ENCODE measurements around the gene ILDR1. TPM values are rescaled to one million over a fixed set of nuclear protein-coding genes. Genes with fewer than 3 reads are reported as not detected.
A peak's percentile ranks its signal among the peaks of the same experiment; 100 is the strongest.

ILDR1 gene
- total and polyA plus RNA-seq, 2 experiments from 2014 or later: 0.66 to 0.97 TPM

DNA sequence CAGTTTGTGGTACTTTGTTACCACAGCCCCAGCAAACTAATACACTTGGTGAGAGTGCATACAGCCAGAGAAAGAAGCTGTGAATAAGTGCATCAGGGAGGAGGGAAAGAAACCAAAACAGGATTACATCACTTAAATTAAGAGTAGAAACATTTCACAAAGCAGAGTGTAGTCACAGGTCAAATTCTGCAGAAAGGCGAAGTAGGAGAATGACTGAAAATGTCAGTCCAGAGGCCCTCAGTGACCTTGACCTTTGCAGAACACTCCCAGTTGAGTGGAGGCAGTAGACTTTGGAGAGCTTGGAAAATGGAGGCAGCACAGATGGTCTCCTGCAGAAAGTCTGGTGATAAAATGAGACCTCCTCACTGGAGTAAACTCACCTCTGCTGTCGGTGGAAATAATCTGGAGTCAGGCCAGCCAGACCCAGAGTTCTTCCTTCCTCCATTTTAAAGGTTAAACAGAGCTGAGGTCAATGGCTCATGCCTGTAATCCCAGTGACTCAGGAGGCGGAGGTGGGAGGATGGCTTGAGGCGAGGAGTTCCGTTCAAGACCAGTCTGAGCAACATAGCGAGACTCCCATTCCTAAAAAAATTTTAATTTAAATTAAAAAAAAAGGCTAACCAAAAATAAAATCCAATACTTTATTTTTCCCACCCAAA is 38.1 kb upstream of the ILDR1 start:
- Histone ChIP-seq H3K9me2 (ENCODE audit: insufficient read depth) (peaks cover 3% of the 10 kb centered on the region; the same call in 1 of the 2 replicates), H4K20me1 (replicated peaks; ENCODE audit: insufficient read depth) (no peaks in the 10 kb centered on the region), H3K27ac (ENCODE audit: low read depth) (no peak overlapping the region), H3K36me3 (ENCODE audit: insufficient read depth) (no peaks in the 10 kb centered on the region), H3K4me1 (ENCODE audit: insufficient read depth) (0 out of 2 replicates have a peak, but pooled peaks cover 2% of the 10 kb centered on the region), H3K4me2 (no peak overlapping the region), H3K4me3 (no peak overlapping the region), H3F3A (replicated peaks; ENCODE audit: low read depth) (no peaks in the 10 kb centered on the region), H3K27me3 (ENCODE audit: insufficient read depth) (no peaks in the 10 kb centered on the region), H3K79me2 (replicated peaks; ENCODE audit: insufficient read depth) (no peaks in the 10 kb centered on the region), H2AFZ (peak overlapping the region; percentile 67; the same call in 1 of the 2 replicates)
- H3K36me3 Mint-ChIP-seq (ENCODE audit: low read depth): no peaks in the 10 kb centered on the region
- no peak for ATAC-seq
- H3K27me3 Mint-ChIP-seq (ENCODE audit: insufficient read depth, low read depth, poor library complexity): peaks cover 4% of the 10 kb centered on the region
- peaks cover 6% of the 10 kb centered on the region; the same call in 2 of the 3 replicates for H3K4me1 Mint-ChIP-seq
- no peak overlapping the region for H3K27ac Mint-ChIP-seq
- no peak for TF ChIP-seq ZNF331 (CRISPR knock-in tag; IDR thresholded peaks at IDR 0.05; ENCODE audit: low read depth)
- TF ChIP-seq, protein P1, sequence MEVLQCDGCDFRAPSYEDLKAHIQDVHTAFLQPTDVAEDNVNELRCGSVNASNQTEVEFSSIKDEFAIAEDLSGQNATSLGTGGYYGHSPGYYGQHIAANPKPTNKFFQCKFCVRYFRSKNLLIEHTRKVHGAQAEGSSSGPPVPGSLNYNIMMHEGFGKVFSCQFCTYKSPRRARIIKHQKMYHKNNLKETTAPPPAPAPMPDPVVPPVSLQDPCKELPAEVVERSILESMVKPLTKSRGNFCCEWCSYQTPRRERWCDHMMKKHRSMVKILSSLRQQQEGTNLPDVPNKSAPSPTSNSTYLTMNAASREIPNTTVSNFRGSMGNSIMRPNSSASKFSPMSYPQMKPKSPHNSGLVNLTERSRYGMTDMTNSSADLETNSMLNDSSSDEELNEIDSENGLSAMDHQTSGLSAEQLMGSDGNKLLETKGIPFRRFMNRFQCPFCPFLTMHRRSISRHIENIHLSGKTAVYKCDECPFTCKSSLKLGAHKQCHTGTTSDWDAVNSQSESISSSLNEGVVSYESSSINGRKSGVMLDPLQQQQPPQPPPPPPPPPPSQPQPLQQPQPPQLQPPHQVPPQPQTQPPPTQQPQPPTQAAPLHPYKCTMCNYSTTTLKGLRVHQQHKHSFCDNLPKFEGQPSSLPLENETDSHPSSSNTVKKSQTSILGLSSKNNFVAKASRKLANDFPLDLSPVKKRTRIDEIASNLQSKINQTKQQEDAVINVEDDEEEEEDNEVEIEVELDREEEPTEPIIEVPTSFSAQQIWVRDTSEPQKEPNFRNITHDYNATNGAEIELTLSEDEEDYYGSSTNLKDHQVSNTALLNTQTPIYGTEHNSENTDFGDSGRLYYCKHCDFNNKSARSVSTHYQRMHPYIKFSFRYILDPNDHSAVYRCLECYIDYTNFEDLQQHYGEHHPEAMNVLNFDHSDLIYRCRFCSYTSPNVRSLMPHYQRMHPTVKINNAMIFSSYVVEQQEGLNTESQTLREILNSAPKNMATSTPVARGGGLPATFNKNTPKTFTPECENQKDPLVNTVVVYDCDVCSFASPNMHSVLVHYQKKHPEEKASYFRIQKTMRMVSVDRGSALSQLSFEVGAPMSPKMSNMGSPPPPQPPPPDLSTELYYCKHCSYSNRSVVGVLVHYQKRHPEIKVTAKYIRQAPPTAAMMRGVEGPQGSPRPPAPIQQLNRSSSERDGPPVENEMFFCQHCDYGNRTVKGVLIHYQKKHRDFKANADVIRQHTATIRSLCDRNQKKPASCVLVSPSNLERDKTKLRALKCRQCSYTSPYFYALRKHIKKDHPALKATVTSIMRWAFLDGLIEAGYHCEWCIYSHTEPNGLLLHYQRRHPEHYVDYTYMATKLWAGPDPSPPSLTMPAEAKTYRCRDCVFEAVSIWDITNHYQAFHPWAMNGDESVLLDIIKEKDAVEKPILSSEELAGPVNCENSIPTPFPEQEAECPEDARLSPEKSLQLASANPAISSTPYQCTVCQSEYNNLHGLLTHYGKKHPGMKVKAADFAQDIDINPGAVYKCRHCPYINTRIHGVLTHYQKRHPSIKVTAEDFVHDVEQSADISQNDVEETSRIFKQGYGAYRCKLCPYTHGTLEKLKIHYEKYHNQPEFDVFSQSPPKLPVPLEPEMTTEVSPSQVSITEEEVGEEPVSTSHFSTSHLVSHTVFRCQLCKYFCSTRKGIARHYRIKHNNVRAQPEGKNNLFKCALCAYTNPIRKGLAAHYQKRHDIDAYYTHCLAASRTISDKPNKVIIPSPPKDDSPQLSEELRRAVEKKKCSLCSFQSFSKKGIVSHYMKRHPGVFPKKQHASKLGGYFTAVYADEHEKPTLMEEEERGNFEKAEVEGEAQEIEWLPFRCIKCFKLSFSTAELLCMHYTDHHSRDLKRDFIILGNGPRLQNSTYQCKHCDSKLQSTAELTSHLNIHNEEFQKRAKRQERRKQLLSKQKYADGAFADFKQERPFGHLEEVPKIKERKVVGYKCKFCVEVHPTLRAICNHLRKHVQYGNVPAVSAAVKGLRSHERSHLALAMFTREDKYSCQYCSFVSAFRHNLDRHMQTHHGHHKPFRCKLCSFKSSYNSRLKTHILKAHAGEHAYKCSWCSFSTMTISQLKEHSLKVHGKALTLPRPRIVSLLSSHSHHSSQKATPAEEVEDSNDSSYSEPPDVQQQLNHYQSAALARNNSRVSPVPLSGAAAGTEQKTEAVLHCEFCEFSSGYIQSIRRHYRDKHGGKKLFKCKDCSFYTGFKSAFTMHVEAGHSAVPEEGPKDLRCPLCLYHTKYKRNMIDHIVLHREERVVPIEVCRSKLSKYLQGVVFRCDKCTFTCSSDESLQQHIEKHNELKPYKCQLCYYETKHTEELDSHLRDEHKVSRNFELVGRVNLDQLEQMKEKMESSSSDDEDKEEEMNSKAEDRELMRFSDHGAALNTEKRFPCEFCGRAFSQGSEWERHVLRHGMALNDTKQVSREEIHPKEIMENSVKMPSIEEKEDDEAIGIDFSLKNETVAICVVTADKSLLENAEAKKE (CRISPR knock-in tag; IDR thresholded peaks at IDR 0.05): no peak
- H3K9me3 Mint-ChIP-seq: no peaks in the 10 kb centered on the region
- H3K4me3 Mint-ChIP-seq: no peak overlapping the region
- no peak for DNase-seq (ENCODE audit: low spot score)

DNA sequence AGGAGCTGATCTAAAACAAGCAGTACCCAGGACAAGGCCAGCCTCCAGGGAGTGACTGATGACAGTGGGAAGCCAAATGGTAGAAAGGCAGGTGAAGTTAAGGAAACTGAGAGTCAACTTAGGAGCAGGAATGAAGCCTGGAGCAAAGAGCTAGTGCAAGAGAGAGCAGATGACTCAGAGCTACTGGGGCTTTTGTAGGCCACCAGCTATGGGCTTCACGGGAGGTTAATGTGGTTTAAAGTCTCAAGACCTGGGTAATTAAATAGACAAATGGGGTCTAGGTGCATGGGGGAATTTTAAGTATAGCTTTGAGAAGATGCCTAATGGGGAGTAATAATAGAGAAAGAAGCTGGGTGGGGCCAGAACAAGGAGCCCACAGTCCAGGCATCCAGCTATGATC is 36.2 kb upstream of the ILDR1 start:
- Histone ChIP-seq H4K20me1 (replicated peaks; ENCODE audit: insufficient read depth) (no peaks in the 10 kb centered on the region), H3K4me3 (no peak overlapping the region), H3K27me3 (ENCODE audit: insufficient read depth) (no peaks in the 10 kb centered on the region), H3K4me1 (ENCODE audit: insufficient read depth) (peaks cover 9% of the 10 kb centered on the region; the same call in 1 of the 2 replicates), H3K79me2 (replicated peaks; ENCODE audit: insufficient read depth) (no peaks in the 10 kb centered on the region), H3K36me3 (ENCODE audit: insufficient read depth) (no peaks in the 10 kb centered on the region), H2AFZ (no peak overlapping the region), H3K27ac (ENCODE audit: low read depth) (no peak overlapping the region), H3K9me2 (ENCODE audit: insufficient read depth) (peaks cover 3% of the 10 kb centered on the region; the same call in 1 of the 2 replicates), H3F3A (replicated peaks; ENCODE audit: low read depth) (no peaks in the 10 kb centered on the region), H3K4me2 (no peak overlapping the region)
- Mint-ChIP-seq H3K4me1 (peaks cover 15% of the 10 kb centered on the region), H3K4me3 (no peak overlapping the region), H3K9me3 (no peaks in the 10 kb centered on the region), H3K27ac (no peak overlapping the region), H3K36me3 (ENCODE audit: low read depth) (no peaks in the 10 kb centered on the region), H3K27me3 (ENCODE audit: insufficient read depth, low read depth, poor library complexity) (peaks cover 4% of the 10 kb centered on the region)
- ATAC-seq: no peak
- DNase-seq (ENCODE audit: low spot score): no peak
- TF ChIP-seq EZH2 (IDR thresholded peaks at IDR 0.05; ENCODE audit: low read depth, unreplicated experiment): no peak
- TF ChIP-seq ZNF114 (CRISPR knock-in tag; IDR thresholded peaks at IDR 0.05): no peak
- TF ChIP-seq EZH2phosphoT487 (IDR thresholded peaks at IDR 0.05; ENCODE audit: unreplicated experiment): no peak
- TF ChIP-seq NANOG (IDR thresholded peaks at IDR 0.05; ENCODE audit: borderline replicate concordance): no peak
- no peak for TF ChIP-seq POLR2AphosphoS5 (IDR thresholded peaks at IDR 0.05; ENCODE audit: low read depth)
- TF ChIP-seq, protein P2, sequence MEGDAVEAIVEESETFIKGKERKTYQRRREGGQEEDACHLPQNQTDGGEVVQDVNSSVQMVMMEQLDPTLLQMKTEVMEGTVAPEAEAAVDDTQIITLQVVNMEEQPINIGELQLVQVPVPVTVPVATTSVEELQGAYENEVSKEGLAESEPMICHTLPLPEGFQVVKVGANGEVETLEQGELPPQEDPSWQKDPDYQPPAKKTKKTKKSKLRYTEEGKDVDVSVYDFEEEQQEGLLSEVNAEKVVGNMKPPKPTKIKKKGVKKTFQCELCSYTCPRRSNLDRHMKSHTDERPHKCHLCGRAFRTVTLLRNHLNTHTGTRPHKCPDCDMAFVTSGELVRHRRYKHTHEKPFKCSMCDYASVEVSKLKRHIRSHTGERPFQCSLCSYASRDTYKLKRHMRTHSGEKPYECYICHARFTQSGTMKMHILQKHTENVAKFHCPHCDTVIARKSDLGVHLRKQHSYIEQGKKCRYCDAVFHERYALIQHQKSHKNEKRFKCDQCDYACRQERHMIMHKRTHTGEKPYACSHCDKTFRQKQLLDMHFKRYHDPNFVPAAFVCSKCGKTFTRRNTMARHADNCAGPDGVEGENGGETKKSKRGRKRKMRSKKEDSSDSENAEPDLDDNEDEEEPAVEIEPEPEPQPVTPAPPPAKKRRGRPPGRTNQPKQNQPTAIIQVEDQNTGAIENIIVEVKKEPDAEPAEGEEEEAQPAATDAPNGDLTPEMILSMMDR (conservative IDR thresholded peaks at IDR 0.05; ENCODE audit: low read depth in 2 of 2): no peak
- TF ChIP-seq, protein P3, sequence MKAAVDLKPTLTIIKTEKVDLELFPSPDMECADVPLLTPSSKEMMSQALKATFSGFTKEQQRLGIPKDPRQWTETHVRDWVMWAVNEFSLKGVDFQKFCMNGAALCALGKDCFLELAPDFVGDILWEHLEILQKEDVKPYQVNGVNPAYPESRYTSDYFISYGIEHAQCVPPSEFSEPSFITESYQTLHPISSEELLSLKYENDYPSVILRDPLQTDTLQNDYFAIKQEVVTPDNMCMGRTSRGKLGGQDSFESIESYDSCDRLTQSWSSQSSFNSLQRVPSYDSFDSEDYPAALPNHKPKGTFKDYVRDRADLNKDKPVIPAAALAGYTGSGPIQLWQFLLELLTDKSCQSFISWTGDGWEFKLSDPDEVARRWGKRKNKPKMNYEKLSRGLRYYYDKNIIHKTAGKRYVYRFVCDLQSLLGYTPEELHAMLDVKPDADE (IDR thresholded peaks at IDR 0.05): no peak
- TF ChIP-seq JUNB (IDR thresholded peaks at IDR 0.05; ENCODE audit: unreplicated experiment): no peak
